Measurements from ENCODE around the gene ZC3H18. TPM values are rescaled to one million over a fixed set of nuclear protein-coding genes. Genes with fewer than 3 reads are reported as not detected.

Gene ZC3H18
- total RNA-seq, 1 experiment from 2014 or later = 57.8 TPM

DNA sequence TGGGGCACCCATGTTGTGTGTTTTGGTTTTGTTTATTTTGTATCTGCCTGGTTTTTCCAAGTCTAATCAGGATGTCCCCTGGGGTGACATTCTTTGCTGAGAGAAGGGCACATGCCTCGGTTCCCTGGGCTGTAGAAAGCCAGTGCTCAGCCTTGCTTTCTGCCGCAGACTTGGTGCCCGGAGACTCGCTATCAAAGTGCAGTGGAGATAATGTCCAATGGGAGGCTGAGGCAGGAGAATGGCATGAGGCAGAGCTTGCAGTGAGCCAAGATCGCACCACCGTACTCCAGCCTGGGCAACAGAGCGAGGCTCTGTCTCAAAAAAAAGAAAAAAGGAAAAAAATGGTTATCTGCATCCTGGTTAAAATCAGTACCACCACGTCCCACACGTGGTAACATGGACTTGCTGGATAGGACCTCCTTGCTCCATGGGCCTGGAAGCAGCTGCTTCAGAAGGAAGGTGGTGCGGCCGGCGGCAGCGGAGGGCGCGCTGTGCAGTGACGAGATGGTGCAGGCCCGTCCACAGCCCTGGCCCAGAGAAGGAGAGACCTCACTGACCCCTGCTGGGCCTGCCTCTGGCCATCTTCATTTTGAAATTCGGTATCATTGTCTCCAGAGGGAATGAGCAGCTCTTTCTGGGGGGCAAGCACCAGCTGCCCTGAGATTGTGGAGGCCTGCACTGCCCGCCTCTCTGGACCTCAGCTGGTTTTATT lies 48.9 kb downstream of the ZC3H18 start:
- CTCF ChIA-PET = interaction anchor here (2.1 kb wide), 1 partner anchor 14 kb away, joined by 5 read pairs; no protein-coding TSS in a partner anchor
- POLR2A ChIA-PET = no interaction called here

More for the DNA sequence above, 48.9 kb downstream of the ZC3H18 start:
- Histone ChIP-seq H3K9me3 (ENCODE audit: control insufficient read depth in 1 of 2, insufficient read depth in 1 of 2, low read depth in 1 of 2, low read length in 2 of 2) (no peaks in the 10 kb centered on the region), H4K20me1 (ENCODE audit: insufficient read depth) (no peaks in the 10 kb centered on the region), H3K9ac (ENCODE audit: low read length) (no peak overlapping the region), H3K4me1 (ENCODE audit: control insufficient read depth in 1 of 2, insufficient read depth in 2 of 2, low read length in 2 of 2) (no peaks in the 10 kb centered on the region), H3K36me3 (ENCODE audit: control insufficient read depth in 1 of 2, insufficient read depth in 2 of 2, low read length in 2 of 2) (peaks cover 29 to 43% of the 10 kb centered on the region in 2 experiments; a peak in 3 of 4 replicates), H3K9me2 (ENCODE audit: insufficient read depth) (no peaks in the 10 kb centered on the region), H3K79me2 (ENCODE audit: insufficient read depth, low read length) (peaks cover 72% of the 10 kb centered on the region), H3K27ac (ENCODE audit: low read depth, low read length) (no peak overlapping the region), H2AFZ (ENCODE audit: low read depth, low read length, poor library complexity, severe bottlenecking) (no peak overlapping the region), H3K4me2 (ENCODE audit: low read length) (no peak overlapping the region), H3K4me3 (replicated peaks in 1 of 2; ENCODE audit: low read depth in 1 of 2, low read length in 2 of 2) (no peak overlapping the region), H3K27me3 (ENCODE audit: insufficient read depth, low read length) (no peaks in the 10 kb centered on the region)
- DNase-seq (ENCODE audit: low read depth, low spot score) = no peak
- RAD21 ChIA-PET (ENCODE audit: low non-redundant PET in 1 of 2, low total read pairs in 2 of 2, uncharacterized antibody in 2 of 2, unreplicated experiment in 2 of 2) = no interaction called here
- no TSS peak for BruUV-seq (replicated peaks)
- ATAC-seq = no peak
- intact Hi-C loops (cut with micrococcal nuclease) = no loop called here
- TF ChIP-seq, protein P1, sequence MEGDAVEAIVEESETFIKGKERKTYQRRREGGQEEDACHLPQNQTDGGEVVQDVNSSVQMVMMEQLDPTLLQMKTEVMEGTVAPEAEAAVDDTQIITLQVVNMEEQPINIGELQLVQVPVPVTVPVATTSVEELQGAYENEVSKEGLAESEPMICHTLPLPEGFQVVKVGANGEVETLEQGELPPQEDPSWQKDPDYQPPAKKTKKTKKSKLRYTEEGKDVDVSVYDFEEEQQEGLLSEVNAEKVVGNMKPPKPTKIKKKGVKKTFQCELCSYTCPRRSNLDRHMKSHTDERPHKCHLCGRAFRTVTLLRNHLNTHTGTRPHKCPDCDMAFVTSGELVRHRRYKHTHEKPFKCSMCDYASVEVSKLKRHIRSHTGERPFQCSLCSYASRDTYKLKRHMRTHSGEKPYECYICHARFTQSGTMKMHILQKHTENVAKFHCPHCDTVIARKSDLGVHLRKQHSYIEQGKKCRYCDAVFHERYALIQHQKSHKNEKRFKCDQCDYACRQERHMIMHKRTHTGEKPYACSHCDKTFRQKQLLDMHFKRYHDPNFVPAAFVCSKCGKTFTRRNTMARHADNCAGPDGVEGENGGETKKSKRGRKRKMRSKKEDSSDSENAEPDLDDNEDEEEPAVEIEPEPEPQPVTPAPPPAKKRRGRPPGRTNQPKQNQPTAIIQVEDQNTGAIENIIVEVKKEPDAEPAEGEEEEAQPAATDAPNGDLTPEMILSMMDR (IDR thresholded peaks at IDR 0.05 in 2 of 3, conservative IDR thresholded peaks at IDR 0.05 in 1 of 3; ENCODE audit: borderline replicate concordance in 1 of 3, insufficient read depth in 1 of 3, low read depth in 2 of 3, low read length in 2 of 3) = no peak
